NCI-H2107 treated with DMSO at 0.1 percent for 48 hours (cell line): Measurements from ENCODE around the gene LRP6.
"Not testable (repeated sequence)": the region's sequence is repeated elsewhere in the genome, so short reads cannot be mapped to it uniquely, and the experiment has no call there.

Source experiments
- DNase-seq: peaks from one replicate; lab custom pipeline; 2025; ENCODE audit not compliant: unreplicated experiment; lab: John Stamatoyannopoulos, UW

The LRP6 gene

GRCh38 chr12:12266873-12267741, at the start of gene LRP6:
TSS of gene LRP6 (minus strand) at chr12:12267044. CDS start at chr12:12266735, 309 bp downstream.
- peak; percentile 74 for DNase-seq

- DNase-seq, result no peak
Measured at GRCh38 chr12:12315838-12316237, 49.0 kb upstream of the LRP6 start.

GRCh38 chr12:12310695-12311094, 43.9 kb upstream of the LRP6 start:
- DNase-seq, result not testable (repeated sequence)

GRCh38 chr12:12305568-12306300, 38.9 kb upstream of the LRP6 start:
- no peak for DNase-seq

GRCh38 chr12:12302976-12303375, 36.1 kb upstream of the LRP6 start:
- no peak for DNase-seq

GRCh38 chr12:12301122-12301521, 34.3 kb upstream of the LRP6 start:
- no peak for DNase-seq

GRCh38 chr12:12297201-12297830, 30.5 kb upstream of the LRP6 start:
- DNase-seq, result no peak

GRCh38 chr12:12294215-12295005, 27.6 kb upstream of the LRP6 start:
- no peak for DNase-seq

GRCh38 chr12:12290206-12290605, 23.4 kb upstream of the LRP6 start:
- DNase-seq, result no peak

GRCh38 chr12:12286441-12286840, 19.6 kb upstream of the LRP6 start:
- no peak for DNase-seq

- DNase-seq, result no peak
Measured at GRCh38 chr12:12282761-12283425, 16.0 kb upstream of the LRP6 start.

GRCh38 chr12:12282202-12282601, 15.4 kb upstream of the LRP6 start:
- DNase-seq, result no peak

GRCh38 chr12:12281134-12281533, 14.3 kb upstream of the LRP6 start:
- DNase-seq, result no peak

GRCh38 chr12:12278899-12279298, 12.1 kb upstream of the LRP6 start:
- no peak for DNase-seq

- no peak for DNase-seq
Measured at GRCh38 chr12:12275874-12276273, 9.0 kb upstream of the LRP6 start.

- DNase-seq, result no peak
Measured at GRCh38 chr12:12273291-12273957, 6.6 kb upstream of the LRP6 start.

- no peak for DNase-seq
Measured at GRCh38 chr12:12272869-12273268, 6.0 kb upstream of the LRP6 start.

- no peak for DNase-seq
Measured at GRCh38 chr12:12270226-12270625, 3.4 kb upstream of the LRP6 start.

- DNase-seq, result peak; percentile 36
Measured at GRCh38 chr12:12267742-12268200, 927 bp upstream of the LRP6 start.

- DNase-seq, result no peak
Measured at GRCh38 chr12:12266389-12266872, 413 bp downstream of the LRP6 start.
